K562 (cell line): ENCODE data around the gene PATE4. TPM values are rescaled to one million over a fixed set of nuclear protein-coding genes. Genes with fewer than 3 reads are reported as not detected.

Source experiments
- ATAC-seq: fragments of 200-7000 bp; cut with Tn5 transposase; 3 replicates; pipeline ENCODE4 v1.9.1; 2020; ENCODE audit warnings: moderate library complexity
- BruUV-seq: library from RNA; stranded (reverse); fragments of 400-500 nt; replicated peaks from 2 replicates; lab custom pipeline; 2021; lab: Mats Ljungman, UMichigan
- CTCF ChIA-PET: fragments of 300-600 bp; formaldehyde crosslinking; extraction: SDS; loops from one replicate; lab custom pipeline; 2021; ENCODE audit warnings: low intra/inter-chr PET ratio; lab: Yijun Ruan, JAX
- POLR2A ChIA-PET: fragments of 300-600, 350-650 bp; sonication (Branson Sonifier 250); formaldehyde crosslinking; extraction: SDS; loops from one replicate; lab custom pipeline; 2021; ENCODE audit warnings: antibody characterized with exemption, inconsistent platforms; lab: Yijun Ruan, JAX
- DNase-seq, 4 experiments: peaks; one replicate each; pipeline versions ENCODE4 v3.0.0 to v3.0.0-alpha.2; 2011 to 2018; ENCODE audit warnings: low spot score in 3 of 4, mixed read lengths in 3 of 4; ENCODE audit errors: extremely low read depth in 1 of 4
- FAIRE-seq: peaks from 2 replicates; lab custom pipeline; 2011; peaks lifted over from hg19 to GRCh38; lab: Jason Lieb, UNC
- H2AFZ ChIP-seq: 2 replicates; pipeline ENCODE4 v1.6.0; 2011; ENCODE audit warnings: low read depth, low read length, control low read depth, inconsistent platforms
- H3K27ac ChIP-seq: fragments of 200-600 bp; 3 replicates; pipeline ENCODE4 v1.8.0; 2011; ENCODE audit warnings: low read depth, mild to moderate bottlenecking, control low read depth, inconsistent platforms, low read length, moderate library complexity, mixed read lengths; ENCODE audit errors: extremely low read depth
- H3K27me3 ChIP-seq, 2 experiments: fragments of 300-600 bp in 1 of 2; 2 replicates in 1 of 2; 3 replicates in 1 of 2; pipeline versions ENCODE4 v1.6.0 to v1.8.0; 2011; ENCODE audit warnings: inconsistent platforms in 2 of 2, low read length in 2 of 2, mild to moderate bottlenecking in 1 of 2, mixed read lengths in 1 of 2, moderate library complexity in 1 of 2; ENCODE audit not compliant: control insufficient read depth in 2 of 2, insufficient read depth in 2 of 2
- H3K36me3 ChIP-seq: fragments of 300-600 bp; 3 replicates; pipeline ENCODE4 v1.8.0; 2011; ENCODE audit warnings: mild to moderate bottlenecking, low read length, inconsistent platforms; ENCODE audit not compliant: control insufficient read depth, insufficient read depth
- H3K4me1 ChIP-seq, 2 experiments: fragments of 200-600 bp in 1 of 2; replicated peaks in 1 of 2; 2 replicates in 1 of 2; 3 replicates in 1 of 2; pipeline versions ENCODE4 v1.5.1 to v1.8.0; 2011; ENCODE audit warnings: inconsistent platforms in 2 of 2, low read length in 2 of 2, mild to moderate bottlenecking in 1 of 2, mixed read lengths in 1 of 2, moderate library complexity in 1 of 2; ENCODE audit not compliant: control insufficient read depth in 2 of 2, insufficient read depth in 2 of 2
- H3K4me2 ChIP-seq: 2 replicates; pipeline ENCODE4 v1.6.1; 2011; ENCODE audit warnings: low read length, control low read depth, inconsistent platforms, mixed read lengths; ENCODE audit not compliant: insufficient read depth
- H3K4me3 ChIP-seq: fragments of 200-600 bp; sonication (generic), shearing (Covaris generic); 2 replicates; pipeline ENCODE4 v1.5.1; 2016; ENCODE audit warnings: control low read depth, inconsistent platforms
- H3K79me2 ChIP-seq: fragments of 200-600 bp; 3 replicates; pipeline ENCODE4 v1.8.0; 2011; ENCODE audit warnings: low read length, inconsistent platforms; ENCODE audit not compliant: control insufficient read depth, insufficient read depth
- H3K9ac ChIP-seq, 2 experiments: 2 replicates each; pipeline versions ENCODE4 v1.6.0 to v1.6.1; 2011; ENCODE audit warnings: low read depth in 2 of 2, low read length in 2 of 2, control low read depth in 1 of 2, inconsistent platforms in 1 of 2, mild to moderate bottlenecking in 1 of 2, mixed read lengths in 1 of 2; ENCODE audit not compliant: insufficient read depth in 1 of 2
- H3K9me1 ChIP-seq: one replicate; pipeline ENCODE4 v1.6.0; 2011; ENCODE audit warnings: inconsistent platforms, mild to moderate bottlenecking, low read length, moderate library complexity; ENCODE audit not compliant: control insufficient read depth, insufficient read depth
- H3K9me3 ChIP-seq: replicated peaks from 2 replicates; pipeline ENCODE4 v1.5.1; 2011; ENCODE audit warnings: low read depth, low read length, inconsistent platforms; ENCODE audit not compliant: control insufficient read depth, insufficient read depth
- H4K20me1 ChIP-seq: replicated peaks from 2 replicates; pipeline ENCODE4 v1.6.1; 2011; ENCODE audit warnings: low read length, inconsistent platforms, mixed read lengths; ENCODE audit not compliant: control insufficient read depth, insufficient read depth
- GATAD2A ChIP-seq: fragments of 450-650 bp; IDR thresholded peaks from 2 replicates; pipeline ENCODE4 v1.6.1; 2017
- NFIX ChIP-seq: fragments of 250-450 bp; sonication (Bioruptor Pico); IDR thresholded peaks from 2 replicates; pipeline ENCODE4 v1.4.0; 2020; ENCODE audit warnings: low read depth, mild to moderate bottlenecking, moderate library complexity
- POLR2AphosphoS2 ChIP-seq: IDR thresholded peaks from 2 replicates; pipeline ENCODE4 v1.6.1; 2012; ENCODE audit warnings: low read length, improper control_type of control experiment
- SIRT6 ChIP-seq: IDR thresholded peaks from one replicate; pipeline ENCODE4 v1.6.1; 2012; ENCODE audit warnings: low read depth, mild to moderate bottlenecking, control low read depth, inconsistent platforms, low read length, moderate library complexity
- ZNF77 ChIP-seq: fragments of 250-450 bp; sonication (Bioruptor Pico); IDR thresholded peaks from 2 replicates; pipeline ENCODE4 v1.5.0; 2020
- ZNF780A ChIP-seq: fragments of 250-450 bp; sonication (Bioruptor Pico); IDR thresholded peaks from 2 replicates; pipeline ENCODE4 v1.5.0; 2021; ENCODE audit warnings: mild to moderate bottlenecking
- WGBS: fragments of 100-300 bp; shearing (Covaris generic); methylation state at CpG from one replicate; pipeline ENCODE4 v1.1.6; 2016; ENCODE audit warnings: low coverage, mixed read lengths; ENCODE audit not compliant: insufficient coverage; ENCODE audit errors: missing lambda C conversion rate; 5-methylcytosine and 5-hydroxymethylcytosine counted together
- in situ Hi-C: fragments of 300-500 bp; cut with MboI; formaldehyde crosslinking; loops from 4 replicates; pipeline ENCODE4 v1.15.0; 2018; ENCODE audit warnings: inconsistent platforms, mixed read lengths
- intact Hi-C: fragments of 100-400 bp; cut with micrococcal nuclease; formaldehyde crosslinking; loops from 2 replicates; pipeline ENCODE4 v1.14.2; 2022
- polyA plus RNA-seq, 8 experiments: library from polyadenylated mRNA; depleted of rRNA in 4 of 8; stranded (reverse) in 5 of 8; unstranded in 3 of 8; fragments of >200 nt; fragmentation: Nextera tagmentation in 2 of 8; fragmentation: Illumina TruSeq in 1 of 8; extraction: Ambion mirVana in 2 of 8; extraction: Trizol in 1 of 8; gene quantifications; 2 replicates each; pipeline versions ENCODE4 v1.2.1 to v1.2.3, GENCODE V29; 2011 to 2014; ENCODE audit warnings: inconsistent platforms in 1 of 8, missing spikeins in 1 of 8
- total RNA-seq, 7 experiments: library from RNA; depleted of rRNA in 6 of 7; stranded (reverse); fragments of >200 nt in 6 of 7; fragmentation: Illumina TruSeq in 2 of 7; extraction: Trizol in 2 of 7; gene quantifications; 2 replicates each; pipeline versions ENCODE4 v1.2.1 to v1.2.3, GENCODE V29; 2011 to 2021; ENCODE audit warnings: low replicate concordance in 1 of 7
- TF ChIP-seq, protein P1 (sequence below), 2 experiments: fragments of 450-650 bp in 1 of 2; sonication (generic) in 1 of 2; formaldehyde crosslinking in 1 of 2; IDR thresholded peaks in 1 of 2; conservative IDR thresholded peaks in 1 of 2; 2 replicates each; pipeline versions ENCODE4 v1.6.1 to v1.8.1; 2016 to 2023; ENCODE audit warnings: mild to moderate bottlenecking in 2 of 2, moderate library complexity in 2 of 2, inconsistent platforms in 1 of 2, missing genetic modification reagents in 1 of 2
- TF ChIP-seq, protein P2 (sequence below): fragments of 250-450 bp; sonication (Bioruptor Pico); IDR thresholded peaks from 2 replicates; pipeline ENCODE4 v1.4.0; 2020; ENCODE audit warnings: mild to moderate bottlenecking, moderate library complexity

PATE4 gene
- total and polyA plus RNA-seq, 9 of the 15 experiments (the other 6 are each of a cell fraction or from before 2014, with no cell fraction given), result not detected

- H3K9me1 ChIP-seq, result no peaks in the 10 kb centered on the region
- ChIA-PET POLR2A (interaction anchor here (1.0 to 2.5 kb wide), 5 partner anchors 8 to 16 kb away, joined by 3 to 10 read pairs (median 7); partner anchors contain the start of gene PUS3), CTCF (no interaction called here)
- no peak overlapping the region; a peak in 2 of 4 replicates for H3K9ac ChIP-seq
- H3K4me2 ChIP-seq, result 0 out of 2 replicates have a peak overlapping the region, but pooled peaks have one; percentile 91
- TF ChIP-seq, protein P1, sequence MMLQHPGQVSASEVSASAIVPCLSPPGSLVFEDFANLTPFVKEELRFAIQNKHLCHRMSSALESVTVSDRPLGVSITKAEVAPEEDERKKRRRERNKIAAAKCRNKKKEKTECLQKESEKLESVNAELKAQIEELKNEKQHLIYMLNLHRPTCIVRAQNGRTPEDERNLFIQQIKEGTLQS (IDR thresholded peaks at IDR 0.05), result no peak; the same call in 1 of the 2 replicates
- TF ChIP-seq, protein P1 (CRISPR knock-in tag; conservative IDR thresholded peaks at IDR 0.05), result no peak
- TF ChIP-seq NFIX (CRISPR knock-in tag), result no peak
- TF ChIP-seq, protein P2, sequence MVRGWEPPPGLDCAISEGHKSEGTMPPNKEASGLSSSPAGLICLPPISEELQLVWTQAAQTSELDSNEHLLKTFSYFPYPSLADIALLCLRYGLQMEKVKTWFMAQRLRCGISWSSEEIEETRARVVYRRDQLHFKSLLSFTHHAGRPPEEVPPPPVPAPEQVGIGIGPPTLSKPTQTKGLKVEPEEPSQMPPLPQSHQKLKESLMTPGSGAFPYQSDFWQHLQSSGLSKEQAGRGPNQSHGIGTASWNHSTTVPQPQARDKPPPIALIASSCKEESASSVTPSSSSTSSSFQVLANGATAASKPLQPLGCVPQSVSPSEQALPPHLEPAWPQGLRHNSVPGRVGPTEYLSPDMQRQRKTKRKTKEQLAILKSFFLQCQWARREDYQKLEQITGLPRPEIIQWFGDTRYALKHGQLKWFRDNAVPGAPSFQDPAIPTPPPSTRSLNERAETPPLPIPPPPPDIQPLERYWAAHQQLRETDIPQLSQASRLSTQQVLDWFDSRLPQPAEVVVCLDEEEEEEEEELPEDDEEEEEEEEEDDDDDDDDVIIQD, result no peak
- TF ChIP-seq POLR2AphosphoS2, result no peak
- TF ChIP-seq ZNF780A (CRISPR knock-in tag), result no peak
- TF ChIP-seq GATAD2A, result no peak
- no peak for TF ChIP-seq SIRT6
- TF ChIP-seq ZNF77 (CRISPR knock-in tag), result no peak
- H3K27me3 ChIP-seq, result no peaks in the 10 kb centered on the region
- intact Hi-C loops, result no loop called here
- peak overlapping the region; percentile 98 for H2AFZ ChIP-seq
- no peak for FAIRE-seq
- no peaks in the 10 kb centered on the region for H3K9me3 ChIP-seq
- peaks cover 3% of the 10 kb centered on the region; the same call in 1 of the 3 replicates for H3K36me3 ChIP-seq
- ATAC-seq, result no peak
- TSS peak; percentile 35 for BruUV-seq
- 0 out of 3 replicates have a peak, but pooled peaks cover 2% of the 10 kb centered on the region for H3K79me2 ChIP-seq
- H3K27ac ChIP-seq, result no peak overlapping the region
- peaks cover 13 to 31% of the 10 kb centered on the region in 2 experiments for H3K4me1 ChIP-seq
- no peak for DNase-seq
- in situ Hi-C loops, result loop anchor here (25.0 kb wide), 1 partner anchor 925 kb away; the partner anchor contains the start of gene CCDC15
- WGBS, result 92% methylated on average over 16 of the region's 24 CpGs
- H4K20me1 ChIP-seq, result no peaks in the 10 kb centered on the region
- peak overlapping the region; percentile 62; the same call in 1 of the 2 replicates for H3K4me3 ChIP-seq
Measured at GRCh38 chr11:125886997-125887372, 53.9 kb downstream of the PATE4 start.
